K562 (cell line): ENCODE results near the gene CDCA3. TPM values are rescaled to one million over a fixed set of nuclear protein-coding genes. Genes with fewer than 3 reads are reported as not detected.

Experiments
- ATAC-seq: fragments of 200-7000 bp; cut with Tn5 transposase; 3 replicates; pipeline ENCODE4 v1.9.1; 2020; ENCODE audit warnings: moderate library complexity
- BruUV-seq: library from RNA; stranded (reverse); fragments of 400-500 nt; replicated peaks from 2 replicates; lab custom pipeline; 2021; lab: Mats Ljungman, UMichigan
- CTCF ChIA-PET: fragments of 300-600 bp; formaldehyde crosslinking; extraction: SDS; loops from one replicate; lab custom pipeline; 2021; ENCODE audit warnings: low intra/inter-chr PET ratio; lab: Yijun Ruan, JAX
- POLR2A ChIA-PET: fragments of 300-600, 350-650 bp; sonication (Branson Sonifier 250); formaldehyde crosslinking; extraction: SDS; loops from one replicate; lab custom pipeline; 2021; ENCODE audit warnings: antibody characterized with exemption, inconsistent platforms; lab: Yijun Ruan, JAX
- DNase-seq, 4 experiments: peaks; one replicate each; pipeline versions ENCODE4 v3.0.0 to v3.0.0-alpha.2; 2011 to 2018; ENCODE audit warnings: low spot score in 3 of 4, mixed read lengths in 3 of 4; ENCODE audit errors: extremely low read depth in 1 of 4
- FAIRE-seq: peaks from 2 replicates; lab custom pipeline; 2011; peaks lifted over from hg19 to GRCh38; lab: Jason Lieb, UNC
- H2AFZ ChIP-seq: 2 replicates; pipeline ENCODE4 v1.6.0; 2011; ENCODE audit warnings: low read depth, low read length, control low read depth, inconsistent platforms
- H3K27ac ChIP-seq: fragments of 200-600 bp; 3 replicates; pipeline ENCODE4 v1.8.0; 2011; ENCODE audit warnings: low read depth, mild to moderate bottlenecking, control low read depth, inconsistent platforms, low read length, moderate library complexity, mixed read lengths; ENCODE audit errors: extremely low read depth
- H3K27me3 ChIP-seq, 2 experiments: fragments of 300-600 bp in 1 of 2; 2 replicates in 1 of 2; 3 replicates in 1 of 2; pipeline versions ENCODE4 v1.6.0 to v1.8.0; 2011; ENCODE audit warnings: inconsistent platforms in 2 of 2, low read length in 2 of 2, mild to moderate bottlenecking in 1 of 2, mixed read lengths in 1 of 2, moderate library complexity in 1 of 2; ENCODE audit not compliant: control insufficient read depth in 2 of 2, insufficient read depth in 2 of 2
- H3K36me3 ChIP-seq: fragments of 300-600 bp; 3 replicates; pipeline ENCODE4 v1.8.0; 2011; ENCODE audit warnings: mild to moderate bottlenecking, low read length, inconsistent platforms; ENCODE audit not compliant: control insufficient read depth, insufficient read depth
- H3K4me1 ChIP-seq, 2 experiments: fragments of 200-600 bp in 1 of 2; replicated peaks in 1 of 2; 2 replicates in 1 of 2; 3 replicates in 1 of 2; pipeline versions ENCODE4 v1.5.1 to v1.8.0; 2011; ENCODE audit warnings: inconsistent platforms in 2 of 2, low read length in 2 of 2, mild to moderate bottlenecking in 1 of 2, mixed read lengths in 1 of 2, moderate library complexity in 1 of 2; ENCODE audit not compliant: control insufficient read depth in 2 of 2, insufficient read depth in 2 of 2
- H3K4me2 ChIP-seq: 2 replicates; pipeline ENCODE4 v1.6.1; 2011; ENCODE audit warnings: low read length, control low read depth, inconsistent platforms, mixed read lengths; ENCODE audit not compliant: insufficient read depth
- H3K4me3 ChIP-seq: fragments of 200-600 bp; sonication (generic), shearing (Covaris generic); 2 replicates; pipeline ENCODE4 v1.5.1; 2016; ENCODE audit warnings: control low read depth, inconsistent platforms
- H3K79me2 ChIP-seq: fragments of 200-600 bp; 3 replicates; pipeline ENCODE4 v1.8.0; 2011; ENCODE audit warnings: low read length, inconsistent platforms; ENCODE audit not compliant: control insufficient read depth, insufficient read depth
- H3K9ac ChIP-seq, 2 experiments: 2 replicates each; pipeline versions ENCODE4 v1.6.0 to v1.6.1; 2011; ENCODE audit warnings: low read depth in 2 of 2, low read length in 2 of 2, control low read depth in 1 of 2, inconsistent platforms in 1 of 2, mild to moderate bottlenecking in 1 of 2, mixed read lengths in 1 of 2; ENCODE audit not compliant: insufficient read depth in 1 of 2
- H3K9me1 ChIP-seq: one replicate; pipeline ENCODE4 v1.6.0; 2011; ENCODE audit warnings: inconsistent platforms, mild to moderate bottlenecking, low read length, moderate library complexity; ENCODE audit not compliant: control insufficient read depth, insufficient read depth
- H3K9me3 ChIP-seq: replicated peaks from 2 replicates; pipeline ENCODE4 v1.5.1; 2011; ENCODE audit warnings: low read depth, low read length, inconsistent platforms; ENCODE audit not compliant: control insufficient read depth, insufficient read depth
- H4K20me1 ChIP-seq: replicated peaks from 2 replicates; pipeline ENCODE4 v1.6.1; 2011; ENCODE audit warnings: low read length, inconsistent platforms, mixed read lengths; ENCODE audit not compliant: control insufficient read depth, insufficient read depth
- FOXM1 ChIP-seq, 2 experiments: fragments of 450-650 bp in 1 of 2; sonication (generic) in 1 of 2; formaldehyde crosslinking in 1 of 2; IDR thresholded peaks; 2 replicates each; pipeline versions ENCODE4 v1.6.1 to v1.9.0; 2017 to 2022; ENCODE audit warnings: low read depth in 2 of 2, mild to moderate bottlenecking in 2 of 2, missing genetic modification reagents in 1 of 2, moderate library complexity in 1 of 2
- MAFG ChIP-seq: fragments of 450-650 bp; conservative IDR thresholded peaks from 2 replicates; pipeline ENCODE4 v1.6.1; 2016; ENCODE audit warnings: missing genetic modification characterization, missing compliant biosample characterization
- RFX1 ChIP-seq: fragments of 450-650 bp; IDR thresholded peaks from 2 replicates; pipeline ENCODE4 v1.6.1; 2016; ENCODE audit warnings: mild to moderate bottlenecking, moderate library complexity
- SMAD4 ChIP-seq: fragments of 250-450 bp; sonication (Bioruptor Pico); conservative IDR thresholded peaks from 2 replicates; pipeline ENCODE4 v1.8.0; 2021; ENCODE audit warnings: inconsistent platforms, mild to moderate bottlenecking, moderate library complexity
- ZBTB17 ChIP-seq: fragments of 450-650 bp; formaldehyde crosslinking; IDR thresholded peaks from 2 replicates; pipeline ENCODE4 v1.4.0; 2020; ENCODE audit warnings: mild to moderate bottlenecking
- ZNF507 ChIP-seq: conservative IDR thresholded peaks from 2 replicates; pipeline ENCODE4 v1.6.1; 2017; ENCODE audit warnings: missing genetic modification characterization, missing compliant biosample characterization
- WGBS: fragments of 100-300 bp; shearing (Covaris generic); methylation state at CpG from one replicate; pipeline ENCODE4 v1.1.6; 2016; ENCODE audit warnings: low coverage, mixed read lengths; ENCODE audit not compliant: insufficient coverage; ENCODE audit errors: missing lambda C conversion rate; 5-methylcytosine and 5-hydroxymethylcytosine counted together
- in situ Hi-C: fragments of 300-500 bp; cut with MboI; formaldehyde crosslinking; loops from 4 replicates; pipeline ENCODE4 v1.15.0; 2018; ENCODE audit warnings: inconsistent platforms, mixed read lengths
- intact Hi-C: fragments of 100-400 bp; cut with micrococcal nuclease; formaldehyde crosslinking; loops from 2 replicates; pipeline ENCODE4 v1.14.2; 2022
- polyA plus RNA-seq, 8 experiments: library from polyadenylated mRNA; depleted of rRNA in 4 of 8; stranded (reverse) in 5 of 8; unstranded in 3 of 8; fragments of >200 nt; fragmentation: Nextera tagmentation in 2 of 8; fragmentation: Illumina TruSeq in 1 of 8; extraction: Ambion mirVana in 2 of 8; extraction: Trizol in 1 of 8; gene quantifications; 2 replicates each; pipeline versions ENCODE4 v1.2.1 to v1.2.3, GENCODE V29; 2011 to 2014; ENCODE audit warnings: inconsistent platforms in 1 of 8, missing spikeins in 1 of 8
- total RNA-seq, 7 experiments: library from RNA; depleted of rRNA in 6 of 7; stranded (reverse); fragments of >200 nt in 6 of 7; fragmentation: Illumina TruSeq in 2 of 7; extraction: Trizol in 2 of 7; gene quantifications; 2 replicates each; pipeline versions ENCODE4 v1.2.1 to v1.2.3, GENCODE V29; 2011 to 2021; ENCODE audit warnings: low replicate concordance in 1 of 7
- TF ChIP-seq, protein P1 (sequence below), 3 experiments: IDR thresholded peaks in 2 of 3; conservative IDR thresholded peaks in 1 of 3; 2 replicates each; pipeline ENCODE4 v1.5.1; 2011 to 2012; ENCODE audit warnings: low read length in 3 of 3, mild to moderate bottlenecking in 3 of 3, control low read depth in 2 of 3, improper control_type of control experiment in 1 of 3, inconsistent platforms in 1 of 3, low read depth in 1 of 3, mixed read lengths in 1 of 3, moderate library complexity in 1 of 3; ENCODE audit not compliant: insufficient read depth in 2 of 3

The CDCA3 gene
- total and polyA plus RNA-seq, 9 of the 15 experiments (the other 6 are each of a cell fraction or from before 2014, with no cell fraction given): 24.2 to 80.8 (median 55.1) TPM

DNA sequence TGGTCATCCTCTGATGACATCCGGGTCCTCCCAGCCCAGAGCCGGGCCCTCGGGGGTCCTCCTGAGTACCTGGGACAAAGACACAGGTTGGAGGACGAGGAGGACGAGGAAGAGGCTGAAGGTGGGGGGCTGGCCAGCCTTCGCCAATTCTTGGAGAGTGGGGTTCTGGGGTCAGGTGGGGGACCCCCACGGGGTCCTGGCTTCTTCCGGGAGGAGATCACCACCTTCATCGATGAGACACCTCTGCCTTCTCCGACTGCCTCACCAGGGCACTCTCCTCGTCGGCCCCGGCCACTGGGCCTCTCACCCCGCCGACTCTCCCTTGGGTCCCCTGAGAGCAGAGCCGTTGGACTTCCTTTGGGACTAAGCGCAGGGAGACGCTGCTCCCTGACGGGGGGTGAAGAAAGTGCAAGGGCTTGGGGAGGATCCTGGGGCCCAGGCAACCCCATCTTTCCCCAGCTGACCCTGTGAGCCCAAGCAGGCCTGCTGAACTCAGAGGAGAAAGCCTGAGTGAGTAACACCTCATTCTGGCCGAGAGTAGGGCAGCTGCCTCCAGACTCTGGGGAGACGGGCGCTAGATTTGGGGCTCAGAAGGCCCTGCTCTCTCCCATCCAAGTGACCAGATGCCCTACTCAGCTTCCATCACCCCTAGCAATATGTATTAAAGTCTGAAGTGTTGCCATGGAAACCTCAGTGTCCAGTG is 24.2 kb downstream of the CDCA3 start:
- Histone ChIP-seq H3K27ac (peak overlapping the region; percentile 48; the same call in 1 of the 3 replicates), H3K4me1 (peaks cover 13 to 52% of the 10 kb centered on the region in 2 experiments; a peak in 4 of 5 replicates)
- 0 out of 2 replicates have a peak, but pooled peaks have one; percentile 24 for TF ChIP-seq SMAD4 (CRISPR knock-in tag)
- TF ChIP-seq, protein P1, sequence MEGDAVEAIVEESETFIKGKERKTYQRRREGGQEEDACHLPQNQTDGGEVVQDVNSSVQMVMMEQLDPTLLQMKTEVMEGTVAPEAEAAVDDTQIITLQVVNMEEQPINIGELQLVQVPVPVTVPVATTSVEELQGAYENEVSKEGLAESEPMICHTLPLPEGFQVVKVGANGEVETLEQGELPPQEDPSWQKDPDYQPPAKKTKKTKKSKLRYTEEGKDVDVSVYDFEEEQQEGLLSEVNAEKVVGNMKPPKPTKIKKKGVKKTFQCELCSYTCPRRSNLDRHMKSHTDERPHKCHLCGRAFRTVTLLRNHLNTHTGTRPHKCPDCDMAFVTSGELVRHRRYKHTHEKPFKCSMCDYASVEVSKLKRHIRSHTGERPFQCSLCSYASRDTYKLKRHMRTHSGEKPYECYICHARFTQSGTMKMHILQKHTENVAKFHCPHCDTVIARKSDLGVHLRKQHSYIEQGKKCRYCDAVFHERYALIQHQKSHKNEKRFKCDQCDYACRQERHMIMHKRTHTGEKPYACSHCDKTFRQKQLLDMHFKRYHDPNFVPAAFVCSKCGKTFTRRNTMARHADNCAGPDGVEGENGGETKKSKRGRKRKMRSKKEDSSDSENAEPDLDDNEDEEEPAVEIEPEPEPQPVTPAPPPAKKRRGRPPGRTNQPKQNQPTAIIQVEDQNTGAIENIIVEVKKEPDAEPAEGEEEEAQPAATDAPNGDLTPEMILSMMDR (IDR thresholded peaks at IDR 0.05 in 2 of 3, conservative IDR thresholded peaks at IDR 0.05 in 1 of 3; ENCODE audit: insufficient read depth in 2 of 3, low read depth in 1 of 3, low read length in 3 of 3): peak in 1 of 3 experiments; percentile 6; a peak in 1 of 6 replicates
- TF ChIP-seq ZNF507: no peak
- TF ChIP-seq RFX1: peak; percentile 90
- TF ChIP-seq FOXM1 (IDR thresholded peaks at IDR 0.05; ENCODE audit: low read depth): no peak
- no peak for TF ChIP-seq FOXM1 (CRISPR knock-in tag; IDR thresholded peaks at IDR 0.05; ENCODE audit: low read depth)
- no peak for TF ChIP-seq MAFG (tag)
- TF ChIP-seq ZBTB17 (CRISPR knock-in tag): 0 out of 2 replicates have a peak, but pooled peaks have one; percentile 25
- TF ChIP-seq, all 486 proteins: peak for 4
- ChIA-PET POLR2A (interaction anchor here (1.1 to 1.2 kb wide), 2 partner anchors 13 to 46 kb away, joined by 3 to 4 read pairs; partner anchors contain the start of gene SPSB2), CTCF (interaction anchor here (1.8 to 1.9 kb wide), 2 partner anchors 73 to 91 kb away, joined by 6 to 15 read pairs; partner anchors contain the start of gene MLF2)
- Histone ChIP-seq H3K9ac (peak overlapping the region; percentile 26 to 83; a peak in 2 of 4 replicates), H3K36me3 (peaks cover 22% of the 10 kb centered on the region; the same call in 1 of the 3 replicates), H3K27me3 (peaks cover 0 to 4% of the 10 kb centered on the region in 2 experiments; a peak in 2 of 5 replicates), H3K9me1 (no peaks in the 10 kb centered on the region), H3K79me2 (peaks cover 24% of the 10 kb centered on the region), H3K4me2 (peak overlapping the region; percentile 67; the same call in 1 of the 2 replicates), H4K20me1 (no peaks in the 10 kb centered on the region), H3K9me3 (no peaks in the 10 kb centered on the region), H3K4me3 (no peak overlapping the region), H2AFZ (peak overlapping the region; percentile 82)
- ATAC-seq (no peak), FAIRE-seq (no peak), DNase-seq (peak in 1 of 4 experiments; percentile 15)
- no TSS peak for BruUV-seq
- intact Hi-C loops (loop anchor here (2.0 to 10.0 kb wide), 4 partner anchors 50 to 272 kb away; partner anchors contain the start of genes IFFO1 and ZNF384), in situ Hi-C loops (no loop called here)
- WGBS: 82% methylated on average over 7 of the region's 22 CpGs
